Thyroid gland (tissue), 4 donors: ENCODE results near the gene DNAH11. TPM values are rescaled to one million over a fixed set of nuclear protein-coding genes. Genes with fewer than 3 reads are reported as not detected.

Source experiments
- DNase-seq, 2 donors: peaks; one replicate each; pipeline ENCODE4 v3.0.0-alpha.2; 2019
- H3K27ac ChIP-seq, 3 donors: fragments of 200-600 bp; sonication (generic); 1 replicate in 2 of 3; 2 replicates in 1 of 3; pipeline ENCODE4 v1.5.1; 2016 to 2019; ENCODE audit warnings: mild to moderate bottlenecking in 1 of 3, moderate library complexity in 1 of 3
- H3K27me3 ChIP-seq: fragments of 200-600 bp; sonication (generic); one replicate; pipeline ENCODE4 v1.5.1; 2019
- H3K36me3 ChIP-seq, 2 donors: fragments of 200-600 bp; sonication (generic); one replicate each; pipeline ENCODE4 v1.5.1; 2016 to 2019
- H3K4me1 ChIP-seq, 2 donors: fragments of 200-600 bp; sonication (generic); one replicate each; pipeline ENCODE4 v1.5.1; 2017 to 2019
- H3K4me3 ChIP-seq, 3 donors: fragments of 200-600 bp; sonication (generic); replicated peaks in 1 of 3; 1 replicate in 2 of 3; 2 replicates in 1 of 3; pipeline ENCODE4 v1.5.1; 2016; ENCODE audit warnings: mild to moderate bottlenecking in 1 of 3
- H3K9me3 ChIP-seq: fragments of 200-600 bp; sonication (generic); one replicate; pipeline ENCODE4 v1.5.1; 2017
- POLR2A ChIP-seq, 2 donors: fragments of 450-650 bp; IDR thresholded peaks; one replicate each; pipeline ENCODE4 v1.6.1; 2017; ENCODE audit warnings: antibody characterized with exemption in 2 of 2, mild to moderate bottlenecking in 2 of 2, moderate library complexity in 1 of 2
- WGBS, 2 donors: methylation state at CpG; one replicate each; pipeline ENCODE4 v1.1.5; 2017; 5-methylcytosine and 5-hydroxymethylcytosine counted together
- intact Hi-C: fragments of 100-400 bp; cut with DNase I; formaldehyde crosslinking; loops from one replicate; pipeline ENCODE4 v1.15.1; 2023
- total RNA-seq, 4 donors: library from RNA; depleted of rRNA; stranded (reverse); fragments of >200 nt; gene quantifications; one replicate each; pipeline ENCODE4 v1.2.3, GENCODE V29; 2016
- TF ChIP-seq, protein P1 (sequence below), 6 experiments: fragments of 200-600 bp in 3 of 6; fragments of 450-650 bp in 3 of 6; sonication (generic) in 3 of 6; IDR thresholded peaks; one replicate each; pipeline ENCODE4 v1.5.1; 2016 to 2019; ENCODE audit warnings: antibody characterized with exemption in 6 of 6, mild to moderate bottlenecking in 2 of 6, inconsistent platforms in 1 of 6, moderate library complexity in 1 of 6

The DNAH11 gene
- total RNA-seq, 4 donors from 2014 or later = 3.9 to 29.9 (median 10.9) TPM

GRCh38 chr7:21587139-21587784, 44.4 kb downstream of the DNAH11 start:
- Histone ChIP-seq H3K27me3 (no peaks in the 10 kb centered on the region), H3K27ac (no peak overlapping the region), H3K4me1 (no peaks in the 10 kb centered on the region), H3K4me3 (no peak overlapping the region), H3K9me3 (no peaks in the 10 kb centered on the region), H3K36me3 (no peaks in the 10 kb centered on the region)
- intact Hi-C loops = no loop called here
- DNase-seq = no peak
- no peak for TF ChIP-seq POLR2A (IDR thresholded peaks at IDR 0.05)
- TF ChIP-seq, protein P1, sequence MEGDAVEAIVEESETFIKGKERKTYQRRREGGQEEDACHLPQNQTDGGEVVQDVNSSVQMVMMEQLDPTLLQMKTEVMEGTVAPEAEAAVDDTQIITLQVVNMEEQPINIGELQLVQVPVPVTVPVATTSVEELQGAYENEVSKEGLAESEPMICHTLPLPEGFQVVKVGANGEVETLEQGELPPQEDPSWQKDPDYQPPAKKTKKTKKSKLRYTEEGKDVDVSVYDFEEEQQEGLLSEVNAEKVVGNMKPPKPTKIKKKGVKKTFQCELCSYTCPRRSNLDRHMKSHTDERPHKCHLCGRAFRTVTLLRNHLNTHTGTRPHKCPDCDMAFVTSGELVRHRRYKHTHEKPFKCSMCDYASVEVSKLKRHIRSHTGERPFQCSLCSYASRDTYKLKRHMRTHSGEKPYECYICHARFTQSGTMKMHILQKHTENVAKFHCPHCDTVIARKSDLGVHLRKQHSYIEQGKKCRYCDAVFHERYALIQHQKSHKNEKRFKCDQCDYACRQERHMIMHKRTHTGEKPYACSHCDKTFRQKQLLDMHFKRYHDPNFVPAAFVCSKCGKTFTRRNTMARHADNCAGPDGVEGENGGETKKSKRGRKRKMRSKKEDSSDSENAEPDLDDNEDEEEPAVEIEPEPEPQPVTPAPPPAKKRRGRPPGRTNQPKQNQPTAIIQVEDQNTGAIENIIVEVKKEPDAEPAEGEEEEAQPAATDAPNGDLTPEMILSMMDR (IDR thresholded peaks at IDR 0.05) = no peak
- 77 to 86% methylated on average over 4 of the region's 4 CpGs for WGBS, 2 donors

DNA sequence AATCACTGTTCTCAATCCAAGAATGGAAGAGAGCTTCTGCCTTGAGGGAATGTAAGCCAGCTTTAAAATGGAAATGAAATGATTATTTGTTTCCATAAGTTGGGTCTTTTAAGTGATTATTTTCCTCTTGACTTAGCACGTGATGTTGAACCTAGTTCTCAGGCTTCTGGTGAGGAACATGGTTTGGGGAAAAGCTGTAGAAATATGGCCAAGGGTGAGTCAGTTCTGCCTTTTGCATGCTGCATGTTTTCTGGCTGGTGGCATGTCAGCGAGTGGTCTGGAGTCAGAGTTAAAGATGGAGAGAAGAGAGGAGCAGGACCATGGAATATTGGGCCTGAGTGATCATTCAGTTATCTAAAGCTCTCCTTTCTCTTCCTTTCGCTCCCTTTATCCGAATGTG, 54.0 kb downstream of the DNAH11 start:
- intact Hi-C loops = no loop called here
- Histone ChIP-seq H3K36me3 (no peaks in the 10 kb centered on the region), H3K27ac (no peak overlapping the region), H3K4me1 (no peaks in the 10 kb centered on the region), H3K27me3 (no peaks in the 10 kb centered on the region), H3K9me3 (no peaks in the 10 kb centered on the region), H3K4me3 (no peak overlapping the region)
- 92 to 93% methylated on average over 4 of the region's 4 CpGs for WGBS, 2 donors
- no peak for DNase-seq
- TF ChIP-seq, protein P1 (IDR thresholded peaks at IDR 0.05) = no peak
- TF ChIP-seq POLR2A (IDR thresholded peaks at IDR 0.05) = no peak

DNA sequence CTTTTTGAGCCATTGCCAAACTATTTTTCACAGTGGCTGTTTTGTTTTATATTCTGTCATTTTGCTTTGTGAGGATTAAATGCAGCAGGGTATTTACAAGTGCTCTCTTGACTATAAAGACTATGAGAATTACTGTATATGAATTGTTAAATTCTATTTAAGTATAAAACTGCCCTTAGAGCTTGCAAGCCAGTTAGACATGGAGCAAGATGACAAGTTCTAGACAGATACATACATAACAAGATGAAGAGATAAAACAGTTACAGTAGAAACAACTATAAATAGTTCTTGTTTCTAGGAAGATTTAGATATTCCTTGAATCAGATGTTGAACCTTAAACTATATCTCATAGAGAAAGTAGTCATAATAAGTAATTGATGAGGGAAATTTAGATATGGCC, 60.6 kb downstream of the DNAH11 start:
- no peak for DNase-seq
- H3K27ac ChIP-seq = no peak overlapping the region
- H3K4me3 ChIP-seq = no peak overlapping the region
- no peaks in the 10 kb centered on the region for H3K4me1 ChIP-seq
- no peaks in the 10 kb centered on the region for H3K9me3 ChIP-seq
- intact Hi-C loops = no loop called here
- H3K36me3 ChIP-seq = no peaks in the 10 kb centered on the region
- TF ChIP-seq, protein P1 (IDR thresholded peaks at IDR 0.05) = no peak
- TF ChIP-seq POLR2A (IDR thresholded peaks at IDR 0.05) = no peak
- H3K27me3 ChIP-seq = no peaks in the 10 kb centered on the region

DNA sequence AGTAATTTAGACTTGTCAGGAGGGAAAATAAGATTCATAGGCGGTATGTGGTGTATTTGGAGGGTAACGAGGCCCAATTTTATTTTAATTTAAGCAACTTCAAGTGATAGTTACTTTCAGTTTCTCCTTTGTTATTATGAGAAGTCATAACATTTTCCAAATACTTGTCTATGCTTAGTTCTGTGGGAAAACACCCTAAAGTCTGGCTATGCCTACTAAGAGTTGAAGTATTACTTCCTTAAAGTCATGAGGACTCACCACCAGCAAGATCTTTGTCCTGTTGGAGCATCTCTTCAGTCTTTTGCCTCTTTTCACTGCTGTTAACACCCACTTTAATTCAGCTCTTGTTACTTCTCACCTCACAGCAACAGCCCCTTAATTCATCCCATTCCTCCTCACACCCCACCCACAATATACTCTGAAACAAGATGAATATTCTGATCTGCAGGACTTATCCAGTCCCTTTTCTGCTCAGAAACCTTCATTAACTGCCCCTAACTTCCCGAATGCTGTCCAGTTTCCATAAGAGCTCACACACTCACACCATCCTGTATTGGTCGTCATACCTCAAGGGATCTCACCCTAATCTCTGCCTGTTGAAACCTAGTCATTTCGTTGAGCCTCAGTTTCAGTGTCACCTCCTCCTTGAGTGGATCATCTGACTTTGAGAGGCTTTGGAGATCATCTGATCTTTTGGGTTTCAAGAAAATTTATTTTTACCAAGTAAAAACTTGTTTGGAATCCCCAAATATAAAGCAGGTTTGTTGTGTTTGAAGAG, 61.3 kb downstream of the DNAH11 start:
- intact Hi-C loops = no loop called here
- TF ChIP-seq POLR2A (IDR thresholded peaks at IDR 0.05) = no peak
- TF ChIP-seq, protein P1 (IDR thresholded peaks at IDR 0.05) = no peak
- no peak overlapping the region for H3K27ac ChIP-seq
- H3K9me3 ChIP-seq = no peaks in the 10 kb centered on the region
- no peaks in the 10 kb centered on the region for H3K27me3 ChIP-seq
- 85 to 88% methylated on average over 5 of the region's 5 CpGs for WGBS, 2 donors
- no peak overlapping the region for H3K4me3 ChIP-seq
- DNase-seq = no peak
- no peaks in the 10 kb centered on the region for H3K36me3 ChIP-seq
- no peaks in the 10 kb centered on the region for H3K4me1 ChIP-seq

DNA sequence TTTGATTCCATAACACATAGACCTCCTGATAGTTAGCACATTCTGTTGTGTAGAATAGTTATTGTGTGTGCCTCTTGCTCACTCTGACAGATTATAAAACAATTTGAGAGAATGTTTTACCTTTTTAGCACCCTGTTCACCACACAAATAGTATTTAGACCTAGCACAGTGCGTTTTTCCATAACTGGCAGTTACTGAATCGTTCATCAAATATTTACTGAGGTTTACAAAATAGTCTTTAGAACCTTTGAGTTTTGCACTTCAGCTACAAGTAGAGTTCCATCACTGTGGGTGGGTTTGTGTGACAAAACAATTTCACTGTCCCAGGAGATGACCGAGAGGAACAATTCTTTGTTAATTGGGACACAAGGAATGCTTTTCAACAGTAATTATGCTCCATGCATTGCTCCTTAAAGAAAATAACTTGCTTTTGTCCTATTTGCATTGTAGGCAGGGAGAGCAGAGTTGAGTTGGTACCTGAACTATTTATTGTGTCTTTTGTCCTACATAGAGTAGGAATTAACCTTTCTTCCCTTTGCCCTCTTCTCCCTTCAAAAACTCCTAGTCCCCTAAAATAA, 62.3 kb downstream of the DNAH11 start:
- 90 to 94% methylated on average over 3 of the region's 3 CpGs for WGBS, 2 donors
- Histone ChIP-seq H3K27ac (no peak overlapping the region), H3K27me3 (no peaks in the 10 kb centered on the region), H3K9me3 (no peaks in the 10 kb centered on the region), H3K4me3 (no peak overlapping the region), H3K36me3 (no peaks in the 10 kb centered on the region), H3K4me1 (no peaks in the 10 kb centered on the region)
- no peak for DNase-seq
- intact Hi-C loops = no loop called here
- TF ChIP-seq POLR2A (IDR thresholded peaks at IDR 0.05) = no peak
- TF ChIP-seq, protein P1 (IDR thresholded peaks at IDR 0.05) = no peak
